Left lung (tissue), 10 donors: ENCODE measurements around the gene TIPARP. TPM values are rescaled to one million over a fixed set of nuclear protein-coding genes. Genes with fewer than 3 reads are reported as not detected.

Experiments used
- ATAC-seq: fragments of 200-7000 bp; cut with Tn5 transposase; one replicate; pipeline ENCODE4 v1.9.1; 2020; ENCODE audit warnings: moderate library complexity
- DNase-seq, 4 donors: peaks; one replicate each; pipeline ENCODE4 v3.0.0-alpha.2; 2013 to 2020
- H3K27ac ChIP-seq, 2 donors: fragments of 200-600 bp; sonication (generic) in 1 of 2; one replicate each; pipeline versions ENCODE4 v1.5.0 to v1.8.0; 2020 to 2021
- H3K27me3 ChIP-seq, 2 donors: fragments of 200-600 bp; sonication (generic) in 1 of 2; one replicate each; pipeline versions ENCODE4 v1.5.0 to v1.8.0; 2020 to 2021
- H3K36me3 ChIP-seq, 2 donors: fragments of 200-600 bp; sonication (generic) in 1 of 2; one replicate each; pipeline versions ENCODE4 v1.5.0 to v1.8.0; 2020 to 2021
- H3K4me1 ChIP-seq, 2 donors: fragments of 200-600 bp; one replicate each; pipeline ENCODE4 v1.8.0; 2021
- H3K4me3 ChIP-seq, 2 donors: fragments of 200-600 bp; sonication (generic) in 1 of 2; one replicate each; pipeline versions ENCODE4 v1.5.0 to v1.8.0; 2020 to 2021; ENCODE audit warnings: mild to moderate bottlenecking in 1 of 2
- H3K9me3 ChIP-seq, 2 donors: fragments of 200-600 bp; sonication (generic) in 1 of 2; one replicate each; pipeline versions ENCODE4 v1.5.0 to v1.8.0; 2020 to 2021
- intact Hi-C, 2 donors: fragments of 100-400 bp; cut with DNase I; formaldehyde crosslinking; loops; one replicate each; pipeline versions ENCODE4 v1.11.2 to v1.14.2; 2022
- polyA plus RNA-seq, 6 donors: library from polyadenylated mRNA; unstranded; fragments of 120-200 nt; gene quantifications; one replicate each; pipeline ENCODE4 v1.2.1, GENCODE V29; 2013; ENCODE audit not compliant: insufficient read length in 6 of 6
- total RNA-seq, 2 donors: library from RNA; stranded (reverse); fragmentation: NEBNext Ultra II Directional; extraction: Animal tissue kit (Norgen Biotek cat#: 25700); gene quantifications; one replicate each; pipeline ENCODE4 v1.2.1, GENCODE V29; 2021
- TF ChIP-seq, protein P1 (sequence below), 2 donors: fragments of 200-600 bp; sonication (generic) in 1 of 2; IDR thresholded peaks; one replicate each; pipeline versions ENCODE4 v1.5.0 to v1.8.0; 2021; ENCODE audit warnings: antibody characterized with exemption in 2 of 2
- donor health status: DM: no; HTN: yes; CAD: no.
- donor health status: DM: no; HTN: no; CAD: no.

The TIPARP gene
- total and polyA plus RNA-seq, 8 donors: 21.0 to 49.5 (median 28.1) TPM

DNA sequence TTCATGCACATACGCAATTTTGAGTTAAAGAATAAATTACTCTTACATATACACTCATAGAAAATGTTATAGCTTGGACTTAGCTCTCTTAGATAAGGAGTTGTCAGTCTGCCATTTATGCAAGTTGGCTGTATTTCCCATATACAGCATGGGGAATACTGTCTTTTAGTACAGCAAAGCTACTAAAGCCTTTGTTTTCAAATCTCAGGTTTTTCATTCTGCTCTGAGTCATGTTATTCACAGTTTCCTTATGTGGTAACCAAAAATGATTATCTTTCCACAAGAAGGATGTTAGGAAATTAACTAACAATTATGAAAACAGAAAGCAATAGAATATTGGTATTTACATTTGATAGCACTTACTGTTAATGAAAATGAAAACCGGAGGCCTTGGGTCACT is 4.3 kb upstream of the TIPARP start:
- ATAC-seq (no peak), DNase-seq (no peak)
- Histone ChIP-seq H3K4me3 (no peak overlapping the region), H3K27me3 (no peaks in the 10 kb centered on the region), H3K9me3 (no peaks in the 10 kb centered on the region), H3K36me3 (no peaks in the 10 kb centered on the region), H3K4me1 (peaks cover 5 to 54% of the 10 kb centered on the region in 2 donors), H3K27ac (no peak overlapping the region)
- intact Hi-C loops: loop anchor here in 1 of 2 donors (10.0 kb wide), 3 partner anchors 115 to 465 kb away; partner anchors contain the start of gene SSR3
- TF ChIP-seq, protein P1, sequence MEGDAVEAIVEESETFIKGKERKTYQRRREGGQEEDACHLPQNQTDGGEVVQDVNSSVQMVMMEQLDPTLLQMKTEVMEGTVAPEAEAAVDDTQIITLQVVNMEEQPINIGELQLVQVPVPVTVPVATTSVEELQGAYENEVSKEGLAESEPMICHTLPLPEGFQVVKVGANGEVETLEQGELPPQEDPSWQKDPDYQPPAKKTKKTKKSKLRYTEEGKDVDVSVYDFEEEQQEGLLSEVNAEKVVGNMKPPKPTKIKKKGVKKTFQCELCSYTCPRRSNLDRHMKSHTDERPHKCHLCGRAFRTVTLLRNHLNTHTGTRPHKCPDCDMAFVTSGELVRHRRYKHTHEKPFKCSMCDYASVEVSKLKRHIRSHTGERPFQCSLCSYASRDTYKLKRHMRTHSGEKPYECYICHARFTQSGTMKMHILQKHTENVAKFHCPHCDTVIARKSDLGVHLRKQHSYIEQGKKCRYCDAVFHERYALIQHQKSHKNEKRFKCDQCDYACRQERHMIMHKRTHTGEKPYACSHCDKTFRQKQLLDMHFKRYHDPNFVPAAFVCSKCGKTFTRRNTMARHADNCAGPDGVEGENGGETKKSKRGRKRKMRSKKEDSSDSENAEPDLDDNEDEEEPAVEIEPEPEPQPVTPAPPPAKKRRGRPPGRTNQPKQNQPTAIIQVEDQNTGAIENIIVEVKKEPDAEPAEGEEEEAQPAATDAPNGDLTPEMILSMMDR (IDR thresholded peaks at IDR 0.05): no peak

DNA sequence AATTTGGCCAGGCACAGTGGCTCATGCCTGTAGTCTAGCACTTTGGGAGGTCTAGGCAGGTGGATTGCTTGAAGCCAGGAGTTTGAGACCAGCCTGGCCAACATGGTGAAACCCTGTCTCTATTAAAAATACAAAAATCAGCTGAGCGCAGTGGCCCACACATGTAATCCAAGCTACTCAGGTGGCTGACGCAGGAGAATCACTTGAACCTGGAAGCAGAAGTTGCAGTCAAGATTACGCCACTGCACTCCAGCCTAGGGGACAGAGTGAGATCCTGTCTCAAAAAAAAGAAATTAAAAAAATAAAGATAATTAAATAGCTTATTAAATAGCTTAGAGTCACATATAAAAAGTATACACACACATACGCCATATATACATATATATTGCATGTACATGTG is 3.7 kb upstream of the TIPARP start:
- H3K4me3 ChIP-seq: no peak overlapping the region
- DNase-seq: no peak
- ATAC-seq: no peak
- peaks cover 0 to 48% of the 10 kb centered on the region in 2 donors for H3K4me1 ChIP-seq
- H3K9me3 ChIP-seq: no peaks in the 10 kb centered on the region
- no peak overlapping the region for H3K27ac ChIP-seq
- H3K27me3 ChIP-seq: no peaks in the 10 kb centered on the region
- TF ChIP-seq, protein P1 (IDR thresholded peaks at IDR 0.05): no peak
- H3K36me3 ChIP-seq: no peaks in the 10 kb centered on the region
- intact Hi-C loops: loop anchor here in 1 of 2 donors (10.0 kb wide), 3 partner anchors 116 to 464 kb away; partner anchors contain the start of gene SSR3

DNA sequence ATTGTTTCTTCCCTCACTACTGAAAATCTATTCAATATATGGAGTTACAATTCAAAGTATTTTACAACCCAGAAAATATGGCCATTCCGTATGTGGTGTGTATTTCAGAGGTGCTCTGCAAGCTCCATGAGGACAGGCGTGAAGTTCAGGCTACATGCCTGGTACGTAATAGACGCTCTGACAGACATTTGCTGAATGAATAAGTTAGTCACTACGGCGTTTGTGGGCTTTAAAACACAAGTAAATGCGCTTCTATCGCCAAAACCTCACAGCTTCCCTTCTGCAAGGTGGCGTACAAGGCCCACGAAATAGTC is 701 bp upstream of the TIPARP start:
- no peak for DNase-seq
- peaks cover 9 to 63% of the 10 kb centered on the region in 2 donors for H3K4me1 ChIP-seq
- peak overlapping the region; percentile 84 to 92 for H3K4me3 ChIP-seq
- TF ChIP-seq, protein P1 (IDR thresholded peaks at IDR 0.05): no peak
- peaks cover 0 to 13% of the 10 kb centered on the region in 2 donors for H3K36me3 ChIP-seq
- H3K9me3 ChIP-seq: no peaks in the 10 kb centered on the region
- ATAC-seq: no peak
- intact Hi-C loops: loop anchor here in 1 of 2 donors (10.0 kb wide), 3 partner anchors 119 to 461 kb away; partner anchors contain the start of gene SSR3
- H3K27ac ChIP-seq: peak overlapping the region; percentile 98 to 99
- H3K27me3 ChIP-seq: no peaks in the 10 kb centered on the region

DNA sequence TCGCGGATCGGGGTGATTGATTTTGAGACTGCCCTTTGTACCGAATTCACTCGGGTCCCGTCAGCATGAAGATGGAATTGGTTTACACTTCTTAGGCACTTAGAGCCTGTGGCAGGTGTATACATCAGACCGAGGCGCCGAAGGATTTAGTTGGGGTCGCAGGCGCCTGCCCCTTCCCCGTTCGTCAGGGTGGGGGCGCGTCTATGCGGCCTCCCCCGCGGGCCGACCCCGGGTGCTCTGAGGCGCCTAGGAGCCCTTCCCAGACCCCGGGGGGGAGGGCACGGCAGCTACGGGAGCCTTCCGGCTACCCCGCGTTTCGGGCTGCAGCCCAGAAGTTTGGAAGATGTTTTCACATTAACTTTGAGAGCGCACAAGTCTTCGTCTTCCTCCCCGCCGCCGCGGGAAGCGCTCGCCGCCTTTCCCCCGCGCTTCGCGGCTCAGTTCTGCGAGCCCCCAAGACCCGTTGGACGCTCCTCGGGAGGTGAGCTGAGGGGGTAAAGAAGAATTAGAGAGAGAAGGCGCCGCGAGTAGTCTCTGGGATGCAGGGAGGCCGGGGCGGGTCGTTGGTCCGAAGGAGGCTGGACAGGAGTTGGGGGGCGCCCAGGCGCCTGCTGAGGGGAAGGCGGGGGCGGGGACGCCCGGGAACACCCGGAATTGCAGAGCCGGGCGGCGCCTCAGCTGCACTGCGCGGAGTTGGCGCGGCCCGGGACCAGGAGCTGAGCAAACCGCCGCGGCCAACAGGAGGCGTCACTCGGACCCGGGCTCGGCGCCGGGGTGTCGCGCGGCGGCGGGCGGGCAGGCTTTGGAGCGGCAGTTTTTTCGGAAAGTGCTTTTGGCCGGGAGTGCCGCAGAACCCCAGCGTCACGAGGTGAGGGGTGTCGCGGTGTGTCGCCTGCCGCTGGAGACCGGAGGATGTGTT is 780 bp downstream of the TIPARP start:
- DNase-seq (peak; percentile 60 to 91 (median 72)), ATAC-seq (peak; percentile 42)
- no peaks in the 10 kb centered on the region for H3K9me3 ChIP-seq
- TF ChIP-seq, protein P1 (IDR thresholded peaks at IDR 0.05): peak; percentile 24 to 26
- peak overlapping the region; percentile 98 to 99 for H3K27ac ChIP-seq
- H3K36me3 ChIP-seq: peaks cover 0 to 24% of the 10 kb centered on the region in 2 donors
- peak overlapping the region; percentile 84 to 92 for H3K4me3 ChIP-seq
- peaks cover 10 to 65% of the 10 kb centered on the region in 2 donors for H3K4me1 ChIP-seq
- intact Hi-C loops: loop anchor here in 1 of 2 donors (10.0 kb wide), 3 partner anchors 120 to 460 kb away; partner anchors contain the start of gene SSR3
- H3K27me3 ChIP-seq: no peaks in the 10 kb centered on the region
